GM18519 (cell line): Measurements from ENCODE around the gene ICA1L.

Source experiments
- ATAC-seq: cut with Tn5 transposase; IDR thresholded peaks from one replicate; pipeline ENCODE4 v1.9.1; 2021; ENCODE audit warnings: mild to moderate bottlenecking, moderate library complexity; ENCODE audit not compliant: unreplicated experiment, low FRiP score

ICA1L gene

DNA sequence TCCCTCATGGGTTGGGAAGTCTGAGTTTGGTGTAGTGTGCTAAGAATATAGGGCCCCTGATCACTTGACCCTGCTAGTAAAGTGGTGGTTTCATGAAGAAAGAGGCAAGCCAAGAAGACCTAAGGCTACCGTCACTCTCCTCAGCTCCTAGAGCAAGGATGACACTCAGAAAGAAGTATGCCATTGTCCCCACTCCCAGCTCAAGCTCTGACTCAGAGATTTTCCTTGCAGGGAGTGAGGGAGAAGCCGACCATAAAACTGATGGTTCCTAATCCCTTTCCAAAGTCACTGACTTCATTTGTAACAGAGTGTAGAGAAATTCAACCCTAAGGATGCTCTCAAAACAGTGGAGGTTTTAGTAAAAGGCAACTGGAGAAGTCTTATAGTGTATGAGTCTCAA is 80.9 kb downstream of the ICA1L start:
- ATAC-seq = no peak

DNA sequence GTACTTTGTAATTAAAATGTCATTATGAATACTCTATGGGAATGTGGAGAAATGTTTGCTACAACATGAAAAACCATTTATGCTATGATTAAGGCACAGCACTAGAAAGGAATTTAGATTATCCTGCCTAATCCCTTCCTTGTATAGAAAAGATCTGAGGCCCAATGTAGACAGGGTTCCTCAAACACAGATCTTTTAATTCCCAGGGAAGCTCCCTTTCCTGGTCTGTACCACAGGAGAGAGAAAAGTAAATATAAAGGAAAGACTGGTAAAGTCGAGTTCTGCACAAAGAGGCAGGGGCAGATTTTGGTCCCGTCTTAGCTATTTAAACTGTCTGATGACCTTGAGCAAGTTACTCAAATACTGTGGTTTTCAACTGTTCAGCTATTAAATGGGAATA is 84.7 kb downstream of the ICA1L start:
- no peak for ATAC-seq

DNA sequence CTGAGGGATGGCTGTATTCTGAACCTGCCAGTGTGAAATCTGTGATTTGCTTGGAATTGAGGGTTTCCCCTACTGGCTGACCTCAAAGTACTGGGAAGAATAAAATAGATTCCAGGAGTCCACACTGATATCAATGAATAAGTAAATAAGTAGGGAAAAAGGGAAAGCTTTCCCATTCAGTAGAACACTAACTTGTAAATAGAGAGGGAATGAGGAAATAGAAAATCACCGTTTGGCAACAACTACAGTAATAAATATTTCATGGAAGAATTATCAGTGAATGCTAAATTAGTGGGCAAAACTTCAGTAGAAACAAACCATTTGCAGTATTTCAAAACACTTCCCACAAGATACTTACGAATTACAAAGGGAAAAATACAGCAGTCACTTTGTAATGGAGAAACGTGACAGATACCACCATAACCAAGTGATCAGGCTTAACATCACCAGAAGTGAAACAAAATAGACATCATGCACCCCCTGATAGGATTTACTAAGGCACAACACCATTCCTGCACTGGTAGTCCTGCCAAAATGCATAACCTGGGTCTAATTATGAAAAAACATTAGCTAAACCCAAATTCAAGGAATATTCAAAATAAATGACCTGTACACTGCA is 88.5 kb downstream of the ICA1L start:
- ATAC-seq = no peak

DNA sequence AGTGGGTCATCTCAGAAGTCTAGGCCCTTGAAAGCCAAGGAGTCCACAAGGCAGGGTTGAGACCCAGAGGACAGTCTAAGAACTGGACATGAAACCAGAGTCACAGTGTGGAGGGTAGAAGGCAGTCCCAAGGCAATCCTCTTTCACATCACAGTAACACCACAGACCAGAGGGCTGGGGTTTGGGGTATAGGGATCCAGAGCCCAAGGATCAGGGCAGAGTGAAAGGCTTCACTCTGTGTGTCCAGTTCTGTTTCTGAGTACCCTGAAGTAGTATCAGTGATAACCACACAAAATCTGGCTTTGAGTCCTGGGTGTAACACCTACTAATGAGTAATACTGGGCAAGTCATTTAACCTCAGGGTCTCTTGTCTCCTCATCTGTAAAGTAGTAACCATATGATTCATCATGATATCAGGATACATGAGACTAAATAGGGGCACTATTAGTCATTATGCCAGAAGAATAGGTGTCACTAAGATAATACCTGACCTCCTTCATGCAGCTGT is 91.0 kb downstream of the ICA1L start:
- peak; percentile 96 for ATAC-seq

DNA sequence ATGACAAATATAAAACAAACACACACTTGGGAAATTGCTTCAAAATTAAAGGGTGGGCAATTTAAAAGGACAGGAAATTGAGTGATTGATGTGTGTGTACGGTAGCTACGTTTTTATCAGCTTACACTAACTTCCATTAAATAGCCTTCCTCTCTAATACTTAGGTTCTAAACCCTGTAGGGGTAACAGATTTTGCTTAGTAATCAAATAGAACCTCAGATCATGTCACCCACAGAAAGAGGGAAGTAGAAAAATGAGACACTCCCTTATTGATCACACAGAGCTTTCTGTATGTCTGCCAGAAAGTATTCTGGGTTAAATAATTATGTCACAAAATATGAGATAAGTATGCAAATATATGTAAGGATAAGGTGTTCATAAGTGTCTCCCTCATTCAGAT is 93.3 kb downstream of the ICA1L start:
- ATAC-seq = no peak

DNA sequence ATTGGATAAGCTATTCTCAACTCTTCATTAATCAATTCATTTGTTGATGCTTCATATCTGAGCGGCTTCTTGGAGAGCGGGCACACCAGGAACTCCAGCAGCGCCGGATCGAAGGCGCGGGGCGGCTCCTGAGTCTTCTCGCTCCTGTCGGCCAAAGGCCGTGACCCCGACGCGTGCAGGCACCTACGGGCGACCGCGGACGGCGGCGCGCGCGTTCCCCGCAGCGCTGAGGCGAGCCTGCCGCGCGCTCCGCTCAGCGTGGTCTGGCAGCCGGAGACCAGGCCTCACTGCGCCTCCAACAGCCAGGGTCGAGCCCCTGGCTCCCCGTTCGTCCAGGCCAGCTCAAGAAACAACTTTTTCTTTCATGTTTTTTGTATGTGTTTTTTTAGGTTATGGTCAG is 97.5 kb downstream of the ICA1L start:
- no peak for ATAC-seq

DNA sequence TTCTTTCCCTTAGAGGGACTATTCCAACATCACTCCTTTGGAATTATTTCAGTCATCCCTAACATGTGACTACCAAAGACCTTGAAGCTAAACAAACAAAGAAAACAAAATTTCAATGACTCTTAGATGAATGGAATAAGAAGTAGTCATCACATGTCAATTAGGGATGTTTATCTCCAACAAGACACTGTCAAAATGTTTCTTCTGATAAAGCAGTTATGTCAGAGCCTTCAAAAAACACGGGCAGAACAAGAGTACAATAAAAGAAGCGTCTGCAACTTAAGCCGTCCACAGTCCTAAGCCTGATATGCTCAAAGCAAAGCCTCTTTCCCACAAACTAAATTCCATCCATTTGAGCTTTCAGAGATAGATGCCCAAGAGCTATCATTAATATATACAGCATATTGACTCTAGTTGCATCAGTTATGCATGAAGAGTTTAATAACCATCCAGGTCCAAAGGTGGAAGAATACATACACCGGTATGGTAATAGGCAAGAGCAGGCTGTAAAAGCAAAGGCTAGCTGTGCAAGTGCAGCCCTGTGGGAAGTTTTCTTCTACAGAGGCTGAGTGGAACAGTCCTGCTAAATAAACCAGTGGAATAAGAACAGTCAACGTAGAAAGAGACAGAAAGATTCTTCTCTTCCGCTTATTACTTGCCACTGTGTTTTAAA is 98.1 kb downstream of the ICA1L start:
- ATAC-seq = no peak

DNA sequence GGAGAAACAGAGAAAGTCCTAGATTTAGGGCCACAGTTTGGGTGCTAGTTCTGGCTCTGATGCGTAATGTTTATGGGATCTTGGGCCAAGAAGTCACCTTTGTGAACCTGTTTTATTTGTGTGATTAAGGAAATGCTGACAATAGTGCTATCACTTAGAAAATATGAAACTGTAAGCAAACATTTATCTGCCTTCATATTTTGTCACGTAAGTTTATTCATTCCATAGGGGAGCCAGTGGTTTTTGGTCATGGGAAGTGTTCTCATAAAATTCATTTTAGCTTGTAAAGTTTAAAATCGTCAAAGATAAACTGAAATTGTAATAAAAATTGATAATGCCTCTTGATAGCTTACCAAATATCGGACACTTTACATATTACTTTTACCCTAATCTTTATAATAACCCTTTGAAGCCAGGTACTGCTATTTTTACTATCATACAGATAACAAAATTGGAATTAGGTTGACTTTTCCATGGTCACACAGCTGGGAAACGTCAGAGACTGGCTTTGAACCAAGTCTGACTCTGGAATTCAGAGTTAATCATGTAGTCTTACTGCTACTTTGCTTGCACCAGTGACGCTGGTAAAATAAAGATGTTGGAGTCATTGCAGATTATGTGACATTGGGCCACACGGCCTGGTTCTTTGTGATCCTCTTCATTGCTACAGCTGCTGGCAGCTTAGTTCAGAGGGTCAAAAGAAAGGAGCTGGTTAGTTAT is 99.7 kb downstream of the ICA1L start:
- no peak for ATAC-seq

DNA sequence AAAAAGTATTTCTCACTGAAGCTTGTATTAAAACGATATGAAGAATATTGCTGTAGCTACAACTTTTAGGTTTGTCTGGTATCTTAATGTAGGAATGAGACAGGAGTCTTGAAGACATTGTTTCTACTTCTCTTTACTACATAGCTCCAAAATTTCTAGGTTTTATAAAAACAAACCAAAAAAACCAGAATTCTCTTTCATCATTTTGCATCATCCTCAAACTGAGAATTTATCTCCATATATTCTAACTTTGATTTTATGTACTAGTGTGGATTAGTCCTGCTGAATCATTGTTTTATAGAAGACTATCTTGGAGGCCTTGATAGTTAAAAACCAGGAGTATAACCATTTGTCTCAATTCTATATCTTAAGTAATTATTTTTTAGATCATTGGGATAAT is 100.2 kb downstream of the ICA1L start:
- ATAC-seq = no peak

DNA sequence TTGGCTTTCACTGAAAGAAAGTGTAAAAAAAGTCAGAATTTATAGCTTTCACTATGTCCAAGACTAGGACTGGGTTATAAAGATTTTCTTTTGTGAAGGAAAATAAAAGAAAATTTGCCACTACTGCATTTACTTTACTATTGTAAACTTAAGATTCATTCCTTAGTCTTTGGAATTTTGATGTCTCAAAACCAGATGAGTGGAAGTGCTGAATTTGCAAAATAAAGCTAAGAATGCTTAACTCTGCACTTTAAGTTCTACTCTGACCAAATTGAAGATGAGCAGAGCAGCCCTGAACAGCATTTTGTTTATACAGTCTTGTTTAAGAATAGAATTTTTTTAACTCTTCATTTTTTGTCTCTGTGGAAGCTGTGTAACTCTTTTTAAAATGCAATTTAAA is 102.4 kb downstream of the ICA1L start:
- no peak for ATAC-seq

DNA sequence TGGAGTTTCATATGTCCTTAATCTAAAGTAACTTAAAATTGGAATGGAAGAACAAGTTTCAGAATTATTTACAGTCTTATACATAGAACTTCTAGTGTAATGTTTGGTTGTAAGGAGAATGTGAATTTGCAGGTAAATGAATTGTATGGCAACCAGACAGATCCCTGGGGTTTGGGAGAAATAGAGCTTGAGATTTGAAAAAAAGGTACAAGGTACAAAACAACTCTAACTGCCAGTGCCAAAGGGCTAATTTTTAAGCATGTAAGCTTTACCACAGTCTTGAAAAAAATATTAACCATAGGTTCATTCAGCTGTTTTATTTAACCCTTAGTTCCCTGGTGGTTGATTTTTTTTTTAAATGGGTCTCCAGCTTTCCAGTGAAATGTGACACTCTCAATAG is 103.3 kb downstream of the ICA1L start:
- ATAC-seq = no peak

DNA sequence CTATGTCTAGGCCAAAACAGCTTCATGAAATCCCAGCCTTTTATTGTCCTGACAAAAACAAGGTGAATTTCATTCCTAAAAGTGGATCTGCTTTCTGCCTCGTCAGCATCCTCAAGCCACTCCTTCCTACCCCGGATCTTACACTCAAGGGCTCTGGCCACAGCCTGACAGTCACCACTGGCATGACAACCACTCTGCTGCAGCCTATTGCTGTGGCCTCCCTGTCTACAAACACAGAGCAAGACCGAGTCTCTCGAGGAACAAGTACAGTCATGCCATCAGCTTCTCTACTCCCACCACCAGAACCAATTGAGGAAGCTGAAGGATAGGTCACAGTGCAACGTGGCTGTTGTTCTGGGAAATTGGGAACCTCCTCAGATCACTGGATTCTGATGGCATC is 106.1 kb downstream of the ICA1L start:
- no peak for ATAC-seq

DNA sequence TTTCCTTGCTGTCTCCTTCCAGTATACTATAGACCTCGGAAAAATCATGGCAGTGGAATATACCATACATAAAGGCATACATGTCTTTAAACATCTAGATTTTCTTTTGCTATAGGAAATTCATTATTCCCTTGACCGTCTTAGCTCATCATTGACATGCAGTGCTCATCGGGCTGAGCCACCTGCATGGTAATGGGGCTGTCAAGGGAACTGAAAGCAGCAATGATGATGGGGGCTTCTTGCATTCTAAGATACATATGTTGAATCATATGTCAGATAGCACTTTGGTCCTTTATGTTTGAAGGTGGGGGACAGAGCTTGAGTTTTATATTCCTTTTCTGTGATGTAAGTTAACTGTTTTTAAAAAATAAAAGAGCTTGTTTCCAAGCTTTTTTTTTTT is 106.6 kb downstream of the ICA1L start:
- ATAC-seq = no peak

DNA sequence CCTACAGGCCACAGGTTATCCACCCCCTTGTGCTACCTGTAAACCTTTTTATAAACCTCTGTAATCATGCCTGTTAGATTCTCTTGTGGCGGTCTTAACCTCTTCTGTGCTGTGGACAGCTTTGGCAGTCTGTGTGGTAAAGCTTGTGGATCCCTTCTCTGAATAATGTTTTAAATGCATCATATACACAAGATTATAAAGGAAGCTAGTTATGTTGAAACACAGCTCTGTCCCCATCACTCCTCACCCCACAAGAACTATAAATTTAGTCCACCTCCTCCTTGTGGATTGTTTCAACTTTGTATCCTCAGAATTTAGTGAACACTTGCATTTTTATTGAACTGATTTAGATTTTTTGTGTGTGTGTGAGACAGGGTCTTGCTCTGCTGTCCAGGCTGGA is 107.7 kb downstream of the ICA1L start:
- ATAC-seq = no peak

DNA sequence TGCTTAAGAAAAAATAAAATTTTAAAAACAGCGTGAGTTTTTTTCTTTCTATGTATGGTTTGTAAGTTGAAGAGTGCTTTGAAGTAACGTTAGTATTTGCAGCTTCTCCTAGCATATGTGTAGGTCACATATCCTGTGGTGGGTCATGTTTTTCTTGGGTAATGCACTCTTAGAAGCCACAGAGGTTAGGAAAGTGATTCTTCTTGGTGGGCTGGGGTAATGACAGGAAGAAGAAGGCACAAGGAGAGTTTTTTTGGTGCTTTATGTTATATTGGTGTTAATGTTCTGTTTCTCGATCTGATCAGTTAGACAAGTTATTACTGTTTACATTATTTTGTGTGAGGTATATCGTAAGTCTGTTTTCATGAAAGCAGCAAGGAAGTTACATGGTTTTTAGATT is 109.0 kb downstream of the ICA1L start:
- ATAC-seq = no peak

DNA sequence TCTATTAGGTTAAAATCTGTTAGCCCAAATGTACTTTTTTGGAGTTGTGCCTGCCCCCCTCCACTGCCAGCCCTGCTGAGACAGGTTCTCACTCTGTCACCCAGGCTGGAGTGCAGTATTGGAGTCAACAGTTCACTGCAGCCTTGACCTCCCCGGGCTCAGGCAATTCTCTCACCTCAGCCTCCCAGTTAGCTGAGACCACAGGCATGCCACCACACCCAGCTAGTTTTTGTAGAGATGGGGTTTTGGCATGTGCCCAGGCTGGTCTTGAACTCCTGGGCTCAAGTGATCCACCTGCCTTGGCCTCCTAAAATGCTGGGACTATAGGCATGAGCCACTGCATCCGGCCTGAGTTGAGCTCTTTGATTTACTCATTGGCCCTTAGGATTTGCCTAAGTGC is 110.7 kb downstream of the ICA1L start:
- ATAC-seq = no peak

DNA sequence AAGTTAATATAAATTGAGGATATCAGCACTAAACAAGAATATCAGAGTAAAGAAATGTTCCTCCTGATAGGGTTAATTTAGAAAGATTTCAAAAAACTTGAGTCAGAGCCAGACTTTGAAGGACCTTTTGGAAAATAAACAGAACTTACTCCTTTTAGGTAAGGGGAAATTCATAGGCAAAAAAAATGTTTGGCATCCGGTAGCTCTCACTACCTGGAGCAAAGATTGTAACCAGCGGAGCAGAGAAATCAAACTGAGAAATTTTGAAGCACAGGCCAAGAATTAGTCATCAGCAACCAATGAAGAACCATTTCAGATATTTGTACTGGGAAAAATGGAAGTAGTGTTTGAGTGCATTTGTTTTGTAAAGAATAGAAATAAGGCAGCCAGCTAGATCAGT is 113.0 kb downstream of the ICA1L start:
- no peak for ATAC-seq

DNA sequence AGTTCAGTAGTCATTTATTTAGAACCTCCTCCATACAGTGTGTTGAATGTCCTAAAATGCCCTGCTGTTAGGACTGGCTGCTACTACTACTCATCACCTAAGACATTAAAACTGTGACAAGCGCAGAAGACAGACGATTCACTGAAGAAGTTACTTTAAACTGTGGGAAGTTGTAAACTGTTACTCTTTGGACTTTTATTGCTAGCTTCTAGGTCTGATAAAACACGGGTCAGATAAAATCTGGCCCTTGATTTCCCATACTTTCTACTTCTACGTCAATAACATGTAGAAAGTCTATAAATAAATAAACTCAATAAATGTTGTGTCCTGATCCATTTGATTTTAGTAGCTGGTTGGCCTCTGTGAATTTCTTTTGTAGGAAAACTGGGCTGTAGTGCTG is 113.4 kb downstream of the ICA1L start:
- no peak for ATAC-seq

DNA sequence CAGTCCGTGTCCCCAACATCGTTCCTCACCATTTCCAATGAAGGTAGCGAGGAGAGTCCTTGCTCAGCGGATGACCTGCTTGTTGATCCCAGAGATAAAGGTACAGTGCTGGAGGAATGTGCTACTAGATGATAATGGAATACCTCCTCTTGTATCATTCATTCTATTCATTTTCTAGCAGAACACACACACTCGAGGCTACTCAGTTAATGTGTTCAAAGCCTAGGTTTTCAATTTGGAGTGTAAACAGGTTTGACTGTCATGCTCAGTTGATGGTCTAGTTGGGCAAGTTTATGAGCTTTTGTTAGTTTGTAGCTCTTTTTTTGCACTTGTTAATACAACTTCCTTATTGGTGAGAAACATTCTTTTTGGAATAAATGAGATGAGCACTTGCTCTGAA is 114.2 kb downstream of the ICA1L start:
- no peak for ATAC-seq

DNA sequence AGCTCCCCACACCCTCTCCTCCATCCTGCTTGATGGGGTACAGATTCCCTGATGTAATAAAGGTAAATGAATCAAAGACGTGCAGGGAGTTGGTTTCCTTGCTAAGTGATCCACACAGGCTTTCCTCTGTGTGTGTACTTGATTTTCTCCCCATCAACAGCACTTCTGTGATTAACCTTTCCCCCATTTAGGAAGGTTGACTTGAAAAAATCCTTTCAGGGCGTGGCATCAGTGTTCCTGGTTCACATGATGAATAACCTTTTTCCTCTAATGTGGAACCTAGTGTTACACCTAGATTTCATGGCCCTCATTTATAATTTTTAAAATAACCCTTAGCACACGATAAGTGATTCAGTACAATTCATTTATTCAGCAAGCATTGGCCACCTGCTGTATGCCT is 115.0 kb downstream of the ICA1L start:
- no peak for ATAC-seq

DNA sequence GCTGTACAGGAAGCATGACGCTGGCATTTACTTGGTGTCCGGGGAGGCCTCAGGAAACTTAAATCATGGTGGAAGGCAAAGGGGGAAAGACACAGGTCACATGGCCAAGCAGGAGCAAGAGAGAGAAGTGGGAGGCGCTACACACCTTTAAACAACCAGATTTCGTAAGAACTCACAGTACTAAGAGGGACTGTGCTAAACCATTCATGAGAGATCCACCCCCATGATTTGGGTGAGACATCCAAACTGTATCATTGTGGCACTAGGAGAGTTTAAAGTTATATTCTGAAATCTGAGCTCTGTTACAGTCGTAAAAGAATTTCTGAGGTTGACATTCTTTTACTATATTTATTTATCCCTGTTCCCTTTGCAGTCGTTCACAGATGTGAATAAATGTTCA is 116.6 kb downstream of the ICA1L start:
- no peak for ATAC-seq

DNA sequence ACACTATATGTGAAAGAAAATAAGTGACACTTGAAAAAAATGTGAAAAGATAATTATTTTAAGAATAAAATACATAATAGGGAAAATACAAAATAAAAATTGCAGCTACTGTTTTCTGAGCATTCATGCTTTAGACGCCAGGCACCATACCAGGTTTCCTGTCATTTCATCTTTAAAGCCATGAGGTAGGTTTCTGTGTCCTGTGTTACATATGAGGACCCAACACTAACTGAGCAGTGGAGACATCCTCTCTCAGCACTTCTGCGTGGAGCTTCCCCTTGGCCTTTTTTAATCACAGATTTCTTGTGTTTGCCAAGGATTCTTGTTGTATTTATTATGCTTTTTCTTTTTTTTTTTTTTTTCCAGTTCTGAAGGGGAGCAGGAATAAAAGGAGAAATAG is 119.5 kb downstream of the ICA1L start:
- ATAC-seq = no peak
